ENCODE data around the gene PTPN13.
A peak's percentile ranks its signal among the peaks of the same experiment; 100 is the strongest.

Gene PTPN13

DNA sequence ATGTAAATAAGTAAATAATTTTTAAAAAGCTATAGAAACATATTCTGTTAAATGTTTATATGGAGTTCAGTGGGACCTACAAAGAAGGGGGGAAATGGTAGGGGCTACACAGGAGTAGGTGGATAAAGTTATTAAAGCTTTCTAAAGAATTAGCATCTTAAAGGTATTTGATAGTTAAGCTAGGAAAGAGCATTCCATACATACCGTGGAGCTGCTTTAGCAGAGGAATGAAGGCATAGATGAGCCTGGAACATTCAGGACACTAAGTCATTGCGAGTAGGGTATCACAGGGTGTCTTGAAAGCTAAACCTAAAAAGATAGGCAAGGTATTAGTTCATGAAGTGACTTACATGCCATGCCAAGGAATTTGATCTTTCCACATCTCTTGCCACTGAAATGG is 194.7 kb downstream of the PTPN13 start:
- intact Hi-C loops (cut with DNase I): no loop called here
- no peak for DNase-seq

DNA sequence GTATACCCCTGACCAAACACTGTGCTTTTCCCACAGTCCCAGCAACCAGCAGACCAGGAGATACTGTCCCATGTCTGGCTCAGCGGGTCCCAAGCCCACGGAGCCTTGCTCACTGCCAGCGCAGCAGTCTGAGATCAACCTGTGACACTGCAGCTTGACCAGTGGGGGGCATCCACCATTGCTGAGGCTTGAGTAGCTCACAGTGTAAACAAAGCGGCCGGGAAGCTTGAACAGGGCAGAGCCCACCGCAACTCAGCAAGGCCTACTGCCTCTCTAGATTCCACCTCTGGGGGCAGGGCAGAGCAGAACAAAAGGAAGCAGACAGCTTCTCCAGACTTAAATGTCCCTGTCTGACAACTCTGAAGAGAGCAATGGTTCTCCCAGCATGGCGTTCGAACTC is 197.0 kb downstream of the PTPN13 start:
- DNase-seq: no peak
- intact Hi-C loops (cut with DNase I): no loop called here

DNA sequence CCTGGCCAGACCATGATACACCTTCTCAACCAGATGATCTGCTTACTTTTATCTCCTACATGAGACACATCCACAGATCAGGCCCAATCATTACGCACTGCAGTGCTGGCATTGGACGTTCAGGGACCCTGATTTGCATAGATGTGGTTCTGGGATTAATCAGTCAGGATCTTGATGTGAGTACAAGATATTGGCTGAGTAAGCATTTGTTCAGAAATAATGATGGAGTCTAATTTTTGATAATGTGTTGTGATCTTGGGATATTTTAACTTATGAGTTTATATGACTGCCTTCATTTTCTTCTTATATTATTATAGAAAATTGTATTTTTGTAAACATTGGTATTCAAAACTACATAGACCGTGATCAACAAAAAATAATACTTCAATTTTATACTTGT is 215.7 kb downstream of the PTPN13 start:
- intact Hi-C loops (cut with DNase I): no loop called here
- DNase-seq: no peak

DNA sequence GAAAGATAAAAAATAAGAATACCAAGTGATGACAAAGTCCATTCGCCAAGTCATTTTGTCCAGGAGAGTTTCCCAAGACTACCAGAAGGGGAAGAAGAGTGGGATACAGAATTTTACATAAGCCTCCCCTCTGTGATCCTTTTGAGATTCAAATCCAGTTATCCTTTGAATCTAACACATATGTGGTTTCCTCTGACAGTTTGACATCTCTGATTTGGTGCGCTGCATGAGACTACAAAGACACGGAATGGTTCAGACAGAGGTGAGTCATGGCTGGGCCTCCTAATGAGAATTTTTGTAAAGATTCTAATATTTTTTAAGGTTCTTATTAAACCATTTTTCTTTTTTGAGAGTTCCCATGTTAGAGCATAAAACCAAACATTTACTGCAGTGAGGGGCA is 216.7 kb downstream of the PTPN13 start:
- intact Hi-C loops (cut with DNase I): no loop called here

DNA sequence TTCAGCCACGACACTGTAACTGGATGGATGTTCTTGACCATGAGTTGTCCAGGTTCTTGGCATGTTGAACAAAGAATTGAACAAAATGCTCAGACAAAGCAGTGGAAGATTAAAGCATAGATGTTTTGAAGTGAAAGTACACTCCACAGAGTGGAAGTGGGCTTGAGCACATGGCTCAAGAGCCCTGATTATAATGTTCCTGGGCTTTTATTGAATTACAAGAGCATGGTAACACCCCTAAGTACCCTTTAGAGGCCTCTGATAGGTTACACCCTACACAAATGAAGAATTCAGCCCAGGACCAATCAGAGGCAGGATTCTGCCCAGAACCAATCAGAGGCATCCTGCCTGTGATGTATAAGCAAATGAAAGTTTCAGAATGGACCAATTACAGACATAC is 221.5 kb downstream of the PTPN13 start:
- DNase-seq: no peak
- intact Hi-C loops (cut with DNase I): no loop called here

More for the DNA sequence above, 216.7 kb downstream of the PTPN13 start:
- no peak for DNase-seq

DNA sequence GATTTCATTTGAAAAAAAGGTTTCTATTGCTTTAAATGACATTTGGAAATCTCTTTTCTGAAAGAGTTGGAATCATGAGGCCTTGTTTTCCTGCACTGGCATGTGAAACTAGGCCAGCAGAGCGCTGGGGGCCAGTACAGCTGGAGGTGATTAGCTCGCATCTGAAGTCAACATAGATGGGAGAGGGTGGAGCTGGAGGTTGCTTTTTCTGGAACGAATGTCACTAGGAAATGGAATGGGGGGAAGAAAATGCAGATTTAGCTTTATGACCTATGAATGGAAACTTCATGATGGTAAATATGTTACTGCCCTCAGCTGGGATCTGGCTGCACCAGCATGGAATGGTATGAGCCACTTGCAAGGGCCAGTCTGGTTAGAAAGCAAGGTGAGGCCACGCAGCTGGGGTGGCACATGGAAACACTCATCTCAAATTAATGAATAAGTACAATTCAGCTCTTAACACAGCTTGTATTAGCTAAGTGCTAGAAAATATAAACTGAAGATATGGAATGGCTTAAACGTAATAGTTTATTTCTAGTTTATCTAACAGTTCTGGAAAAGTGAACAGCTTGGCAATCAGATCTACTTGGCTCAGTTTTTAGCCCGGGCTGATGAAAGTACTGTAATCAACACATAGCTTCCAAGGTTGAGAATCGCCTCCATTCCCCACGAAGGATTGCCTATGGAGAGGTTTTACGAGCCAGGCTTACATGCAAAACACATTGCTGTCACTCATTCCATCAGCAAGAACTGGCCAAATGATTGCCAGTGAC is 222.6 kb downstream of the PTPN13 start:
- intact Hi-C loops (cut with DNase I): no loop called here
- DNase-seq: peak in 5 of 10 donors; percentile 5 to 91 (median 20)

DNA sequence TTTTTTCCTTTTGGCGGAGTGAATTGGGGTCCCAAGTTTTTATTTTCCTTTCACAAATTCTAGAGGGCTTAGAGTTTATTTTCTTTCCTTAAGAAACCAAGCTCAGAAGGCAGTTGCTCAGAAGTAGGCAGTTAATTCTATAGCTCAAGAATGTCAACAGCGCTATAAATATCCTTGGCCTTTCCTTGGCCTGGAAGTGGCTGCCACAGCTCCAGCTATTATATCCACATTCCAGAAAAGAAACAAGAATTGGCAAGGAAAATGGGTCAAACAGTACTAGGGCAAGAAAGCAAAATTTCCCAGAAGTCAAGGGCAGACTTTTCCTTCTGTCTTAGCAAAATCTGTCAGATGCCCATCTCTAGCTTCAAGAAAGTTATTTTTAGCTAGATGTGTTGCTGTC is 224.1 kb downstream of the PTPN13 start:
- no peak for DNase-seq
- intact Hi-C loops (cut with DNase I): no loop called here

DNA sequence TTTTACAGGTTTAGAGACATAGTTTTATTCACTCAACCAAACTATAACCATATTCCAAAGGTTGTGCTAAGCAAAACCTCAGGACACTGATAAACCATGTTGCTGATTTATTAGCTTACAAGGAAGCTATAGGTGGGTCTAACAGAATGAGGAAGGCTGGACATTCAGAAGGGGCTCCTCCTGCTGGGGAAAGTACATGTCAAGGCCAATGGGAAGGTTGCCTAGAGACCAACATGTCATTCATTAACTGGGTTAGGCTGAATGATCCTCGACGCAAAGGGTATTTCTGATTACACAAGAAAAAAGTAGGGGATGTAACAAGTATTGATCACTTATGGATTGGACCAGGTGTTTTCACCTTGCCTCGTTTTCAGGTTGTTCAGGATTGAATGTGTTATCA is 224.7 kb downstream of the PTPN13 start:
- intact Hi-C loops (cut with DNase I): no loop called here

DNA sequence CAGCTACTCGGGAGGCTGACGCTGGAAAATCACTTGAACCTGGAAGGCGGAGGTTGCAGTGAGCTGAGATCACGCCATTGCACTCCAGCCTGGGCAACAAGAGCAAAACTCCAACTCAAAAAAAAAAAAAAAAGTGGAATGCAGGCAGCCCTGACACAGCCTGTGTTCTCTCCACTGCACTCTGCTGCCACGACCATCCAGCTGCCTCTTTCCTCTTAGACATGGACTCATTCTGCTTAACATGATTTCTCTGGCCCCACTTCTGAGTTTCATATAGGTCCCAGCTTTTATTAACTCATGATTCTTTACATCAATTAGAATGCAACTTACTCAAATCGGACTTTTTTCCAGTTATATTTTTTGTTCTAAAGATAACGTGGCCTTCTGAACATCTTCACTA is 225.4 kb downstream of the PTPN13 start:
- intact Hi-C loops (cut with DNase I): no loop called here
- no peak for DNase-seq

More for the DNA sequence above, 224.7 kb downstream of the PTPN13 start:
- no peak for DNase-seq

DNA sequence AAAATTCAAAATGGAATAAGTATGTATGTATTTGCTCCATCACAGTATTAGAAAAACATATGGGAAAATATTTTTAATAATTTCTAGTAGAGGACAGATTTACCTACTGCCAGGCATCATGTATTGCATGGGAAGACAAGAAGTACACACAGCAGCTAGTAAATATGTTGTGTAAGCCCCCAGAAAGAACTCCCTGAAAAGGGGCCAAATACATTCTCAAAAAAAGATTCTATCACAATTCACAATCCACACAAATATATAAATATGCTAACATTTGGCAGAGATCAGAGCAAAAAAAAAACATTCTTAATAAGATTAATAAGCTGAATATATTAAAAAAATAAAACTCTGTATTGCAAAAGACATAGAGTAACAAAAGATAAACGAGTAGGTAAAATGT is 227.0 kb downstream of the PTPN13 start:
- DNase-seq: no peak
- intact Hi-C loops (cut with DNase I): no loop called here

DNA sequence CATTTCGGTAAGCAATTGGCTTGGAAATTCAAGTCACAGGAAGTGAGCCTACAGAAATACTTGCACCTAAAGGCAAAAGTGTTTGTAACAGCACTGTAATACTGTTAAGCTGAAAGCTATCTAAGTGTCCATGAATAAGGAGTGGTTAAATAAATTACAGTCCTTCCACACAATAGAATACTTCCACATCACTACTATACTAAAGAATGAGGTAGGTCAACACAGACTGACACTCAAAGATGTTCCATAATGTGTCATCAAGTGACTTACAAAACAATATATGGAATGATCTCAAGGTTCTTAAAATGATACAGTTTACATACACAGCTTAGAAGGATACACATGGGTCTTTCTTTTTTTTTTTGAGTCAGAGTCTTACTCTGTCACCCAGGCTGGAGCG is 228.0 kb downstream of the PTPN13 start:
- intact Hi-C loops (cut with DNase I): no loop called here
- no peak for DNase-seq

DNA sequence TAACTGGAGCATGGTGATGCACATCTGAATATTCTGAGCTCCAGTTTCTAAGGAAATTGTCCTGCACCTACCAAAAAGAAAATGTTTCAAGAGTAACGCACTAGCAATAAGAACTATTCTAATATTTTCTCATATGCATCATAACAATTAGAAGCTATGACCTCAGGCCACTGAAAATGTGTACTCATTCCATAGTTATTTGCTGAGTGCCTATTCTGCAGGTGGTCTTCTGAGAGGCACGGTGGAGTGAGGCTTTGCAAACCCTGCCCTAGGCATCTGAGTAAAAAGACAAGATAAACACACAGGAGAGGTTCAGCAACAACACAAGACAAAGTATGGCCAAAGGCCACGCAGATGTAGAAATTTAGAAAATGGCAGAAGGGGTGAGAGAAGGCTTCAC is 231.4 kb downstream of the PTPN13 start:
- DNase-seq: no peak
- intact Hi-C loops (cut with DNase I): no loop called here

DNA sequence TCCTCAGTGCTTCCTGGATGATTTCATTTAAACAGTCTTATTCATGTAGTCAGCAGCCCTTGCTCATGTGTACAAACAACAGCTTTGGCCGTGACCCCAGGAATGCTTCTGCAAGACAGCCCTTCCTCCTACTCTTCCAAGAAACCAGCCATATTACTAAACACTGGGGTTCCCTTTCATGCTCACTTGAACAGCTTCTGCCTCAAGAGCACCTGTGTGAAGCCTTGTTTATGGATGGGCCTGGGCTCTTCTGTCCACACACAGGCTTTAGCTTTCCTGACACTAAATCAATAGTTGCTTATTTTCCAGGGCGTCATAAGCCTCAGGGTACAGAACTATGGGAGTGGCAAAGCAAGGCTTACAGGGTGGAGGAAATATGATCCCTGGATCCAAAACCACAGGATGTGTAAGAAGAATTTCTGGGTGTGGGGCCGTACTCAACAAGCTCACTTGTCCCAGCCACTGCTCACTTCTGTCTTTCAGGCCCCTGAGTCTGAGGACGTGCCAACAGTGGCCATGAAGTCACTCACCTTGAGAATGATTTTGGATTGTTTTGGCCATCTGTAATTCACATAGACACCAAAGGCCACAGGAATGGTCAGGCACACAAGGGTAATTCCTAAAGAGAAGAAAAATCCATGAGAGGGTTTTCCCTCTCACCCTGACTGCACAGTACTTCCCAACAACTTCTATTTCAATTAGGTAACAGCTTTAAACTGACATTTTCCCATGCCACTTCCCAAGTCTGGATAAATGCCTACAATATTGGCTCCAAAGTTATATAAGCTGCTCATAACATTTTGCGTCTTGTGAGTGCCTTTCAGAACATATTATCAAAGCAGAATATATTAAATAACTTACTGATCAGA is 237.4 kb downstream of the PTPN13 start:
- DNase-seq: no peak
- intact Hi-C loops (cut with DNase I): no loop called here

DNA sequence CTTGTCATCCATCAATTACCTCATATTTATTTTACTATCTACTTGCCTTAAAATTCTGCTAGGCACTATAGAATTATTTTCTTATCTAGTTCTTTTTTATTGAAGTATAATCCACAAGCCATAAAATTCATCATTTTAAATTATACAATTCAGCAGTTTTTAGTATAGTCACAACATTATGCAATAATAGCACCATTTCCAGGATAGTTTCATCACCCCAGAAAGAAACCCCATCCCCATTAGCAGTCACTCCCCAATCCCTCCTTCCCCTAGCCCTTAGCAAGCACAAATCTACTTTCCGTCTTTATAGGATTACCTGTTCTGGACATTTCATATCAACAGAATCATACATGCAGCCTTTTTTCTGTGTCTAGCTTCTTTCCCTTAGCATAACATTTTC is 239.5 kb downstream of the PTPN13 start:
- no peak for DNase-seq
- intact Hi-C loops (cut with DNase I): no loop called here

DNA sequence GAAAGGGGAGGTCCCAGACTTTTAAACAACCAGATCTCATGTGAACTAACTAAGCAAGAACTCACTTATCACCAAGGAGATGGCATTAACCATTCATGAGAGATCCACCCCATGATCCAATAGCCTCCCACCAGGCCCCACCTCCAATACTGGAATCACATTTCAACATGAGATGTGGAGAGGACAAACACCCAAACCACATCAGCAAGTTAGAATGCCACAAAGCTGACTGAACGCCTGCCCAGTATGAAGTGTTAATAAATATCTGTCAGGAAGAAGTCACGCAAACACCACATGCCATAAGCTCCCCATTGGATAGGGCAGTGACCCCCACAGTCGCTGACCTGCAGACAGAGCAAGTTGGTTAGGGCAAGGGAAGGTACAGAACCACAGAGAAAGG is 240.8 kb downstream of the PTPN13 start:
- DNase-seq: no peak
- intact Hi-C loops (cut with DNase I): no loop called here

DNA sequence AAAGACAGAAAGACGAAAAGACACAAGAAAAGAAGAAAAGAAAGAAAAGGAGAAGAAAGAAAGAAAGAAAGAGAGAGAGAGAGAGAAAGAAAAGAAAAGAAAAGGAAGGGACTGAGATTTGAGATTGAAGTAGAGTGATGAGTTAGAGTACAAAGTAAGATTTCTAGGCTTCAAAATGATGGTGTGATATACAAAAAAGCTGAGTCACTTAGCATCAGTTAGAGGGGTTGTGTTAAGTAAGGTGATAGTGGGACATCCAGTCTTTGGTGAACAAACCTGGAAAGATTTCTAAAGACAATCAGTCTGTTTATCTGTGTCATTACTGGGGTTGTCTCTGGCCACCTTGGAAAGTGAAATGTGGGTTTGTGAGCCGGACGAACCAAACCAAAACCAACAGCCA is 241.6 kb downstream of the PTPN13 start:
- intact Hi-C loops (cut with DNase I): no loop called here
- DNase-seq: no peak

DNA sequence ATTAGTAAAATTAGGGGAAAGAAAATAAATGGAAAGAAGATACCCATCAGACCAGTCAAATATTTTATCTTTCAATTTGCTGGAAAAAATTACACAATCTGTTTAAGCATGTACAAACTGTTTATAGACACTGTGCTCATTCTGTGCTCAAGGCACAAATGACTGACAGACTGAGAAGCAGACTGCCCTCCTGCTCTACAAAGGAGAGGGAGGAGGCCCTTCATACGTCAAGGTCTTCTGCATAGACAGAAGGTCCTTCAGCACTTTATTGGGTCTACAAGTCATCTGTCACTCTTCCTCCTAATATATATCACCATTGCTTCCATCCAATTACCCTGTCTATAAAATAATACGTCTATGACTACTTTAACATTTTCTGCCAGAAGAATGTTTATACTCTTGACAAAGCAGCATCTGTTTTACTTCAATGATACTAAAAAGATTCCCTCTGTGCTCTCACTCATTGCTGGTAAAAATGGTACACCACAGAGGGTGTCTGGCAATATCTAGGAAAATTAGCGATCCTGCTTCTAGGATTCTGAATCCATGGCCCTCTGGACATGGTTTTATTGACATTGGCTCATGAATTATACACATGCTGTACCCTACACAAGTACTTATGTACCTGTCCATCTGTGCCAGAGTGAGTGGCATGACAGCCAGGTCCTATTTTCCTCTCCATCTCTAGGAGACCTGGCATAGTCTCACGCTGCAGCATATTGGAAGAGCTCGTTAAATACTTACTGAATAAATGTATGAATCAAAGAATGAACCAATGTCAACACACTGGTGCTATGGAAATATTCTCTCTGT is 243.8 kb downstream of the PTPN13 start:
- intact Hi-C loops (cut with DNase I): no loop called here
- no peak for DNase-seq

DNA sequence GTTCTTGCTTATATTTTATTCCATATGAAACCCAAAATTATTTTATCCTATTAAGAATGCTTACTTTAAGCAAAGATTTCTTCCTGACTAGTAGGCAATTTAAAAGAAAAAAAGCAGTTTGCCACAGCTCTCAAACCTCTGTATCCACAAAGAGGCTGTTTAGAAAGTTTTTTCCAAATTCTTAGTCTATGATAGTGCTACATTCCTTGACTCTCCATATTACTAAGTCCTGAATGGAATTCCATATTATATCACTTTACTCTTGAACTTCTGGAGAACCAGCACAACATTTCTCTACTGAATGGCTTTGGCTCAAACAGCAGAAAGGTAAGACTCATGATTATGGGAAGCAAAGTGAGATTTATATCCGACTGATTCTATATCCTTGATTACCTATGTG is 246.7 kb downstream of the PTPN13 start:
- intact Hi-C loops (cut with DNase I): no loop called here
- DNase-seq: no peak

DNA sequence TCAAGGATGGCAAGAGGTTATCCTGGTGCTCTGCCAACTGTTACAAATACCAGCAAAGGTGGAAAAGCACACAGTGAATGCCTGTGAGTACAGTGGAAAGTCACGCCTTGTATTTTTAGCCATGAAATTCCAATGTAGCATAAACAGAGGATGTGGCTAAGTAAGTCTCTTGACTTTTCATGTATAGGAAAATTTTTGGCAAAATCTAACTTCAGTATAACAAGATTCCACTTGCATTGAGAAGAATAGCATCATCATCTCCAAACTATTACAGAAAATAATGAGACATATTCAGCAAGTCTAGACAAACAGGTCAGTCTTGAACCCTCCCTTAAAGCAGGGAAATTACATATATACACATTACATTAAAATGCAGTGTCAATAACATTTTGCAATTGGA is 247.2 kb downstream of the PTPN13 start:
- no peak for DNase-seq

DNA sequence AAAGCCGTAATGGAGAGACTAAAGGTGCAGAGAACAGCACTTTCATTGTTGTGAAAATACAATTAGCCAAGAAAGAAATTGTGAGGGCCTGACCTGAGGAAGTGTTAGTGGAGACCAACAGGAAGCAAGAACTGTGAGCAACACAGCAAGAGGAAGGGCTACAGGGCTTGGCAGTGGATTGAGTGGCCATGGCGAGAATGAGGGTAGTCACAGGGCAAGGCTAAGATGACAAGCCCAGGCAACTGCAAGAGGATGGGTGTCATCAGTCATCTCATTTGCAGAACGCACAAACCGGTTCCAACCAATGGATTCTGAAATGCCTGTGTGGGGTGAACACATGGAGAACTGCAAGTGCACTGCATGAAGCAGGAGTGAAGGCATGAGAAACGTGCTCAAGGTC is 251.5 kb downstream of the PTPN13 start:
- no peak for DNase-seq
- intact Hi-C loops (cut with DNase I): no loop called here

More for the DNA sequence above, 247.2 kb downstream of the PTPN13 start:
- intact Hi-C loops (cut with DNase I): no loop called here

DNA sequence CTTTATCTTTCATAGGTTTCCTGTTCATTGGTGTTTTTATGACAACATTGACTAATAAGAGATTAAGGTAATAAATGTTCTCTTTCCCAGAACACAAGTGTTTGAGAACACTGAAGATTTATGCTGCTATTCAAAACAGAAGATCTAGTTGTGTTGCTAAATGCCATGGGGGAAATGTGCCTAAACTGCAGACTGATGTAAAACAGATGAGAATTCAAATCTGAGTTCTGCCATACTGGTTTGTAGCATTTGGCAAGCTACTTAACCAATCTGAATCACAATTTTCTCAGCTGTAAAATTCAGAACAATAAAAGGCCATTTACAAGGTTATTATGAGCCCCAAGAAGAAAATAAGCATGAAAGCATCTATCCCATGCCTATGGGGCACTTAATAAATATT is 252.8 kb downstream of the PTPN13 start:
- intact Hi-C loops (cut with DNase I): no loop called here
- no peak for DNase-seq
